Retinal pigment epithelial cell (primary cell): ENCODE results near the gene PPM1A.

Experiments
- DNase-seq: peaks from one replicate; pipeline ENCODE4 v3.0.0-alpha.2; 2010; ENCODE audit warnings: low read depth
- H3K4me3 ChIP-seq: 2 replicates; pipeline ENCODE4 v1.5.1; 2011; ENCODE audit warnings: mild to moderate bottlenecking, low read length, control low read depth, moderate library complexity
- TF ChIP-seq, protein P1 (sequence below): conservative IDR thresholded peaks from 2 replicates; pipeline ENCODE4 v1.5.1; 2011; ENCODE audit warnings: low read depth, low read length, control low read depth, inconsistent platforms

The PPM1A gene

DNA sequence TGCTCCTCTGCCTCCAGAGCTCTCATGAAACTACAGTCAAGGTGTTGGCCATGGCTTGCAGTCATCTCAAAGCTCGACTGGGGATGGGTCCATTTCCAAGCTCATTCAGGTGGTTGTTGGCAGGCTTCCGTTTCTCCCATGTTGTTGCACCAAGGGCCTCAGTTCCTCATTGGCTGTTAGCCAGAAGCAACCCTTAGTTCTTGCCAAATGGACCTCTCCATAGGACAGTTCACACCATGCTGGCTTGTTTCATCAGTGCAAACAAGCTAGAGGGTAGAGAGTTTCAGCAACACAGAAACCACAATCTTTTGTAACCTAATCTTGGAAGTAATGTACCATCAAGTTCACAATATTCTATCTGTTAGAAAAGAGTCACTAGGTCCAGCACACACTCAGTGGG lies 22.7 kb upstream of the PPM1A start:
- TF ChIP-seq, protein P1, sequence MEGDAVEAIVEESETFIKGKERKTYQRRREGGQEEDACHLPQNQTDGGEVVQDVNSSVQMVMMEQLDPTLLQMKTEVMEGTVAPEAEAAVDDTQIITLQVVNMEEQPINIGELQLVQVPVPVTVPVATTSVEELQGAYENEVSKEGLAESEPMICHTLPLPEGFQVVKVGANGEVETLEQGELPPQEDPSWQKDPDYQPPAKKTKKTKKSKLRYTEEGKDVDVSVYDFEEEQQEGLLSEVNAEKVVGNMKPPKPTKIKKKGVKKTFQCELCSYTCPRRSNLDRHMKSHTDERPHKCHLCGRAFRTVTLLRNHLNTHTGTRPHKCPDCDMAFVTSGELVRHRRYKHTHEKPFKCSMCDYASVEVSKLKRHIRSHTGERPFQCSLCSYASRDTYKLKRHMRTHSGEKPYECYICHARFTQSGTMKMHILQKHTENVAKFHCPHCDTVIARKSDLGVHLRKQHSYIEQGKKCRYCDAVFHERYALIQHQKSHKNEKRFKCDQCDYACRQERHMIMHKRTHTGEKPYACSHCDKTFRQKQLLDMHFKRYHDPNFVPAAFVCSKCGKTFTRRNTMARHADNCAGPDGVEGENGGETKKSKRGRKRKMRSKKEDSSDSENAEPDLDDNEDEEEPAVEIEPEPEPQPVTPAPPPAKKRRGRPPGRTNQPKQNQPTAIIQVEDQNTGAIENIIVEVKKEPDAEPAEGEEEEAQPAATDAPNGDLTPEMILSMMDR: no peak
- no peak overlapping the region for H3K4me3 ChIP-seq
- no peak for DNase-seq

DNA sequence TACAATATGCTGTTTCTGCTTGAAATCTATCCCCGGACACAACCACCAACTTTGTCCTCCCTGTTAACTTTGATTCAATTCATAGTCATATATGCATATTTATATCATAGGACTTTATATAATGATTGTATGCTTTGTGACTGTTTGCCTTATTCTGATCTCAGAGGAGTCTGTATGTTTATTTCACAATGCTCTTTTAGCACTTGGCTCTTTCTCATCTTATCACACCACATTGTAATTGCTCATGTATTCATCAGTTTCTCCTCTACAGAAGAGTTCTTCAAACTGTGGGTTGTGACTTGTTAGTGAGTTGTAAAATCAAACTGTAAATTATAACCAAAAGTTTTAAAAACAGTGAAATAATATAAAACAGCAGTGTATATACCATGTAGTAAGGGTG lies 21.7 kb upstream of the PPM1A start:
- TF ChIP-seq, protein P1: no peak
- DNase-seq: no peak
- no peak overlapping the region for H3K4me3 ChIP-seq

DNA sequence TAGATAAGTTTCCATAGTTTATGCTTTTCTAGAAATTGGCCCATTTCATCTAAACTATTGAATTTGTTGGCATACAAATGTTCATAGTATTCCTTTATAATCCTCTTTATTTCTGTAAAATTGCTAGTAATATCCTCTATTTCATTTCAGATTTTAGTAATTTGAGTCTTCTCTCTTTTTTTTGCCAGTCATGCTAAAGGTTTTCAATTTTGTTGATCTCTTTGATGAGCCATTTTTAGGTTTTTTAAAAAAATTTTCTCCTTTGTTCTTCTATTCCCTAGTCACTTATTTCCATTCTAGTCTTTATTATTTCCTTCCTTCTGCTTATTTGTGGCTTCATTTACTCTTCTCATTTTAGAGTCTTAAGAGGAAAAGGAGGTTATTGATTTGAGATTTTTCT lies 19.4 kb upstream of the PPM1A start:
- TF ChIP-seq, protein P1: no peak
- no peak overlapping the region for H3K4me3 ChIP-seq
- DNase-seq: no peak

DNA sequence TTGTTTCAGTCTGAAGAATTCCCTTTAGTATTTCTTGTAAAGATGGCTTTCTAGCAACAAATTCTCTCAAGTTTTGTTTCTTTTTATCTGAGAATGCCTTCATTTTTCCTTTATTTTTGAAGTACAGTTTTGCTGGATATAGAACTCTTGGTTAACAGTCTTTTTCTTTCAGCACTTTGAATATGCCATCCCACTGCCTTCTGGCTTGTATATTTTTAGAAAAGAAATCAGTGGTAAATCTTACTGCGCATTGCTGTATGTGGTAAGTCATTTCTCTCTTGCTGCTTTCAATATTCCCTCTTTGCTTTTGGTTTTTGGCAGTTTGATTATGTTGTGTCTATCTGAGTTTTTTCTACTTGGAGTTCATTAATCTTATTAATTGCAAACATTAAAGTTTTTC lies 16.8 kb upstream of the PPM1A start:
- TF ChIP-seq, protein P1: no peak
- DNase-seq: no peak
- H3K4me3 ChIP-seq: no peak overlapping the region

DNA sequence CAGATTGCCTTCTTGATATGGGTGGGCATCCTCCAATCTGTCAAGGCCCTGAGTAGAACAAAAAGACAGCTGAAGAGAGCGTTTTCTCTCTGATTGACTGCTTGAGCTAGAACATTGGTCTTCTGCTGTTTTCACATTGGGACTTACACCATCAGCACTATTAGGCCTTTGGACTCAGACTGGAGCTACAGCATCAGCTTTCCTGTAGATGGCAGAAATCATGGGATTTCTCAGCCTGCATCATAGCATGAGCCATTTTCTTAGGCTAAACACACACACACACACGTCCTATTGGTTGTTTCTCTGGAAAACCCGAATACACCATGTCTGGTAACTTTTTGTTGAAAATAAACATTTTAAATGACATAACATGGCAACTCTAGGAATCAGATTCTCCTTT lies 15.8 kb upstream of the PPM1A start:
- H3K4me3 ChIP-seq: no peak overlapping the region
- TF ChIP-seq, protein P1: no peak
- no peak for DNase-seq

DNA sequence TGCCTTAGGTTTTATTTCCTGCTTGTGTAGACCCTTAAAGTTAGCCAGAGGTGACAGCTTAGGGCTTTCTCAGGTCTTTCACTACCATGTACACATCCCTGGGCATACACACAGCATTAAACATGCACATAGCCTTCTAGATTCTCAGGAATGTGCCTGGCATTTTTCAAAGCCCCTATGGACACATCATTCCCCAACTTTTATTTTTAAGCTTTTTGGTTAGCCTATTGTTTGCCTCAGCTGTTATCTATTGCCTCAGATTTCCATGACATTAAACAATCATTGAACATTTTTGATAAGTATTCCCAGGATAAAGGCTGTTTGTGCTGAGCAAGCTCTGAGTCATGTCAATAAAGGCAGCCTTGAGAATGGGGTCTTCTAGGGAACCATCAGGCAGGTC lies 15.1 kb upstream of the PPM1A start:
- DNase-seq: no peak
- TF ChIP-seq, protein P1: no peak

DNA sequence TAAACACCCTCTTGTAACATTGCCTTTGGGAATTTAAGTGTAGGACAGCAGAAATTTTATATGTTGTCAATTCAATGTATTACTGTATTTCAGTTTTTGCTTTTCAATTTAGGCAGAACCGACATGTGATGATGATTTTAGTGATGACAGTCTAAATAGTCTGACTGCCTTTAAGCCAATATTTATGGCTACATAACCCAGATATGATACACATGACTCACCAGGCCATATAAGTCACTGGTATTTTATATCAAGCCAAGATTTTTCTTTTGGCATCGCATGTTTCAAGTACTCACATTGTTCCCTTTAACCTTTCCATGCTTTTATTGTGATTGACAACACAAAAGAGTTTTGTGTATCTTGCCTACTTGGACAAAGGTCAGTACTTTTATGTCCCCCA lies 13.6 kb upstream of the PPM1A start:
- TF ChIP-seq, protein P1: no peak
- no peak for DNase-seq
- no peak overlapping the region for H3K4me3 ChIP-seq

More for the DNA sequence above, 15.1 kb upstream of the PPM1A start:
- H3K4me3 ChIP-seq: no peak overlapping the region
